Mesothelial cell of epicardium (in vitro differentiated cells): ENCODE data around the gene FAM168A. TPM values are rescaled to one million over a fixed set of nuclear protein-coding genes. Genes with fewer than 3 reads are reported as not detected.

Experiments used
- DNase-seq, 2 experiments: peaks; one replicate each; pipeline ENCODE4 v3.0.0; 2021; ENCODE audit warnings: low spot score in 2 of 2; ENCODE audit not compliant: unreplicated experiment in 2 of 2
- H3K27ac Mint-ChIP-seq: 2 replicates; pipeline ENCODE4 v1.8.0; 2021; ENCODE audit warnings: mixed read lengths
- H3K27me3 Mint-ChIP-seq: 2 replicates; pipeline ENCODE4 v1.8.0; 2021; ENCODE audit warnings: low read depth, mixed read lengths
- H3K36me3 Mint-ChIP-seq: 2 replicates; pipeline ENCODE4 v1.8.0; 2021; ENCODE audit warnings: mixed read lengths
- H3K4me1 Mint-ChIP-seq: 2 replicates; pipeline ENCODE4 v1.8.0; 2021; ENCODE audit warnings: mixed read lengths
- H3K4me3 Mint-ChIP-seq: 2 replicates; pipeline ENCODE4 v1.8.0; 2021; ENCODE audit warnings: mild to moderate bottlenecking, moderate library complexity, mixed read lengths
- H3K9me3 Mint-ChIP-seq: 2 replicates; pipeline ENCODE4 v1.8.0; 2021; ENCODE audit warnings: mixed read lengths
- CTCF ChIP-seq: fragments of 200-600 bp; sonication (generic); IDR thresholded peaks from one replicate; pipeline ENCODE4 v1.5.0; 2021; ENCODE audit warnings: antibody characterized with exemption; ENCODE audit not compliant: unreplicated experiment
- total RNA-seq: library from RNA; stranded (reverse); gene quantifications from 3 replicates; pipeline ENCODE4 v1.2.1, GENCODE V29; 2021

Gene FAM168A
- total RNA-seq, 1 donor from 2014 or later, result 61.8 TPM

GRCh38 chr11:73467505-73467904 lies 130.4 kb downstream of the FAM168A start:
- Mint-ChIP-seq H3K9me3 (no peaks in the 10 kb centered on the region), H3K4me3 (no peak overlapping the region), H3K27ac (no peak overlapping the region), H3K27me3 (no peaks in the 10 kb centered on the region), H3K4me1 (peaks cover 9% of the 10 kb centered on the region), H3K36me3 (peaks cover 2% of the 10 kb centered on the region)
- TF ChIP-seq CTCF, result no peak
- no peak for DNase-seq

- Mint-ChIP-seq H3K4me1 (peaks cover 12% of the 10 kb centered on the region), H3K4me3 (no peak overlapping the region), H3K9me3 (no peaks in the 10 kb centered on the region), H3K27ac (peak overlapping the region; percentile 44), H3K36me3 (peaks cover 2% of the 10 kb centered on the region), H3K27me3 (no peaks in the 10 kb centered on the region)
- DNase-seq, result no peak
- no peak for TF ChIP-seq CTCF
Measured at GRCh38 chr11:73466643-73467042, 131.3 kb downstream of the FAM168A start.

- no peaks in the 10 kb centered on the region for H3K9me3 Mint-ChIP-seq
- peak overlapping the region; percentile 52 for H3K27ac Mint-ChIP-seq
- H3K4me1 Mint-ChIP-seq, result peaks cover 15% of the 10 kb centered on the region
- no peaks in the 10 kb centered on the region for H3K27me3 Mint-ChIP-seq
- DNase-seq, result no peak
- H3K36me3 Mint-ChIP-seq, result peaks cover 2% of the 10 kb centered on the region
- no peak for TF ChIP-seq CTCF
- no peak overlapping the region for H3K4me3 Mint-ChIP-seq
Measured at GRCh38 chr11:73465871-73466270, 132.0 kb downstream of the FAM168A start.

GRCh38 chr11:73465023-73465675 lies 132.8 kb downstream of the FAM168A start:
- no peak for TF ChIP-seq CTCF
- Mint-ChIP-seq H3K27ac (no peak overlapping the region), H3K9me3 (no peaks in the 10 kb centered on the region), H3K4me3 (no peak overlapping the region), H3K27me3 (no peaks in the 10 kb centered on the region), H3K4me1 (peaks cover 15% of the 10 kb centered on the region), H3K36me3 (peaks cover 3% of the 10 kb centered on the region)
- no peak for DNase-seq

GRCh38 chr11:73464347-73464746 lies 133.6 kb downstream of the FAM168A start:
- H3K27me3 Mint-ChIP-seq, result no peaks in the 10 kb centered on the region
- no peak for DNase-seq
- H3K4me1 Mint-ChIP-seq, result peaks cover 15% of the 10 kb centered on the region
- H3K4me3 Mint-ChIP-seq, result no peak overlapping the region
- no peak overlapping the region for H3K27ac Mint-ChIP-seq
- no peaks in the 10 kb centered on the region for H3K9me3 Mint-ChIP-seq
- no peak for TF ChIP-seq CTCF
- peaks cover 5% of the 10 kb centered on the region for H3K36me3 Mint-ChIP-seq
